Prostate gland (tissue), 2 donors: ENCODE results near the gene PAN3.

Source experiments
- POLR2A ChIP-seq: fragments of 450-650 bp; IDR thresholded peaks from one replicate; pipeline ENCODE4 v1.6.1; 2016; ENCODE audit warnings: antibody characterized with exemption, mild to moderate bottlenecking
- POLR2AphosphoS5 ChIP-seq: sonication (generic); formaldehyde crosslinking; IDR thresholded peaks from one replicate; pipeline ENCODE4 v1.6.1; 2017; ENCODE audit warnings: antibody characterized with exemption
- TF ChIP-seq, protein P1 (sequence below), 4 experiments: fragments of 200-600 bp in 2 of 4; fragments of 450-650 bp in 2 of 4; sonication (generic) in 2 of 4; IDR thresholded peaks; 1 replicate in 3 of 4; 2 replicates in 1 of 4; pipeline ENCODE4 v1.5.1; 2016 to 2019; ENCODE audit warnings: antibody characterized with exemption in 4 of 4, mild to moderate bottlenecking in 2 of 4, moderate library complexity in 2 of 4

DNA sequence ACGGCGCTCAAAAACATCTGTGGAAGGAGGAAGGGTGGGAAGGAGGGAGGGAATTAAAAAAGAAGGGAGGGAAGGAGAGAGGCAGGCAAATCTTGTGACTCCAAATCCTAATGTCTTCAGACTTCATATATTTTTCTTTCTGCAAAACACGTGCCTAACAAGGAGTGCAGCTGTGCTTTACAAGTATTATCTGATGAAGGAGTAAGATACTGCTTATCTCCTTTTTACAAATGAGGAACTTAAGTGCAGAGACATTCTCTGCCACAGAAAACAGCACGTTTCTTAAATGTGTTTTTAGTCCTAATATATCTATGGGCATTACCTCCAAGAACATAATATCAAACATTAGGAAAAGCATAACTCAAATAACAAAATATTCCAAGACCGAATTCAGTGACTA lies 44.5 kb upstream of the PAN3 start:
- TF ChIP-seq, protein P1, sequence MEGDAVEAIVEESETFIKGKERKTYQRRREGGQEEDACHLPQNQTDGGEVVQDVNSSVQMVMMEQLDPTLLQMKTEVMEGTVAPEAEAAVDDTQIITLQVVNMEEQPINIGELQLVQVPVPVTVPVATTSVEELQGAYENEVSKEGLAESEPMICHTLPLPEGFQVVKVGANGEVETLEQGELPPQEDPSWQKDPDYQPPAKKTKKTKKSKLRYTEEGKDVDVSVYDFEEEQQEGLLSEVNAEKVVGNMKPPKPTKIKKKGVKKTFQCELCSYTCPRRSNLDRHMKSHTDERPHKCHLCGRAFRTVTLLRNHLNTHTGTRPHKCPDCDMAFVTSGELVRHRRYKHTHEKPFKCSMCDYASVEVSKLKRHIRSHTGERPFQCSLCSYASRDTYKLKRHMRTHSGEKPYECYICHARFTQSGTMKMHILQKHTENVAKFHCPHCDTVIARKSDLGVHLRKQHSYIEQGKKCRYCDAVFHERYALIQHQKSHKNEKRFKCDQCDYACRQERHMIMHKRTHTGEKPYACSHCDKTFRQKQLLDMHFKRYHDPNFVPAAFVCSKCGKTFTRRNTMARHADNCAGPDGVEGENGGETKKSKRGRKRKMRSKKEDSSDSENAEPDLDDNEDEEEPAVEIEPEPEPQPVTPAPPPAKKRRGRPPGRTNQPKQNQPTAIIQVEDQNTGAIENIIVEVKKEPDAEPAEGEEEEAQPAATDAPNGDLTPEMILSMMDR (IDR thresholded peaks at IDR 0.05) = no peak
- no peak for TF ChIP-seq POLR2A
- no peak for TF ChIP-seq POLR2AphosphoS5
